ENCODE results near the gene MB.

DNA sequence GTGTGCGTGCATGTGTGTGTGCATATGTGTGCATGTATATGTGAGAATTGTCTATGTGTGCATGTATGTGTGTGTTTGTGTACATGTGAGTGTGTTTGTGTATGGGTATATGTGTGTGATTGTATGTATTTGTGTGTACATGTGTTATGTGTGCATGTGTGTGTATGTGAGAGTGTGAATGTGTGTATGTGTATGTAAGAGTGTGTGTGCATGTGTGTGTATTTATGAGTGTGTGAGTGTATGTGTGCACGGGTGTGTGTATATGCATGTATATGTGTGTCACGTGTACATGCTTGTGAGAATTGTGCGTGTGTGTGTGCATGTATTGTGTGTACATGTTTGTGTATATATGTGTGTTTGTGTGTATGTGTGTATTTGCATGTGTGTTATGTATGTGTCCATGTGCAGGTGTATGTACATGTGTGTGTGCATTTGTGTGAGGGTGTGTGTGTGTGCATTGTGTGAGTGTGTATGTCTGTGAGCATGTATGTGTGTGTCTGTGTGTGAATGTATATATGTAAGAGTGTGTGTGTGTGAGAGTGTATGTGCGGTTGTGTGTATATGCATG, 16.0 kb downstream of the MB start:
- TF ChIP-seq, protein P1, sequence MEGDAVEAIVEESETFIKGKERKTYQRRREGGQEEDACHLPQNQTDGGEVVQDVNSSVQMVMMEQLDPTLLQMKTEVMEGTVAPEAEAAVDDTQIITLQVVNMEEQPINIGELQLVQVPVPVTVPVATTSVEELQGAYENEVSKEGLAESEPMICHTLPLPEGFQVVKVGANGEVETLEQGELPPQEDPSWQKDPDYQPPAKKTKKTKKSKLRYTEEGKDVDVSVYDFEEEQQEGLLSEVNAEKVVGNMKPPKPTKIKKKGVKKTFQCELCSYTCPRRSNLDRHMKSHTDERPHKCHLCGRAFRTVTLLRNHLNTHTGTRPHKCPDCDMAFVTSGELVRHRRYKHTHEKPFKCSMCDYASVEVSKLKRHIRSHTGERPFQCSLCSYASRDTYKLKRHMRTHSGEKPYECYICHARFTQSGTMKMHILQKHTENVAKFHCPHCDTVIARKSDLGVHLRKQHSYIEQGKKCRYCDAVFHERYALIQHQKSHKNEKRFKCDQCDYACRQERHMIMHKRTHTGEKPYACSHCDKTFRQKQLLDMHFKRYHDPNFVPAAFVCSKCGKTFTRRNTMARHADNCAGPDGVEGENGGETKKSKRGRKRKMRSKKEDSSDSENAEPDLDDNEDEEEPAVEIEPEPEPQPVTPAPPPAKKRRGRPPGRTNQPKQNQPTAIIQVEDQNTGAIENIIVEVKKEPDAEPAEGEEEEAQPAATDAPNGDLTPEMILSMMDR (IDR thresholded peaks at IDR 0.05): no peak
- TF ChIP-seq POLR2A (IDR thresholded peaks at IDR 0.05): no peak

Measured in prostate gland (tissue), 2 donors.